Caki2 (cell line): ENCODE measurements around the gene HEYL. TPM values are rescaled to one million over a fixed set of nuclear protein-coding genes. Genes with fewer than 3 reads are reported as not detected.
A peak's percentile ranks its signal among the peaks of the same experiment; 100 is the strongest.

Experiments used
- DNase-seq: peaks from one replicate; pipeline ENCODE4 v3.0.0-alpha.2; 2015; ENCODE audit warnings: low read depth
- in situ Hi-C: cut with HindIII; loops from 2 replicates; pipeline ENCODE4 v1.10.0; 2016; ENCODE audit warnings: low sequenced_read_pairs, low pct_unique_long_range_greater_than_20kb, mixed read lengths
- total RNA-seq: library from RNA; depleted of rRNA; stranded (reverse); fragments of >200 nt; shearing (Covaris generic); gene quantifications from 2 replicates; pipeline ENCODE4 v1.2.3, GENCODE V29; 2014; ENCODE audit warnings: low replicate concordance

HEYL gene
- total RNA-seq, 1 experiment from 2014 or later, result 0.98 TPM

- in situ Hi-C loops, result no loop called here
- DNase-seq, result no peak
Observed at GRCh38 chr1:39670689-39671088, 31.2 kb upstream of the HEYL start.

GRCh38 chr1:39668894-39669293, 29.5 kb upstream of the HEYL start:
- DNase-seq, result no peak
- in situ Hi-C loops, result no loop called here

- no peak for DNase-seq
- in situ Hi-C loops, result no loop called here
Observed at GRCh38 chr1:39668111-39668510, 28.7 kb upstream of the HEYL start.

- no peak for DNase-seq
- in situ Hi-C loops, result no loop called here
Observed at GRCh38 chr1:39666772-39667171, 27.3 kb upstream of the HEYL start.

GRCh38 chr1:39663559-39663958, 24.1 kb upstream of the HEYL start:
- in situ Hi-C loops, result no loop called here
- DNase-seq, result no peak

GRCh38 chr1:39662861-39663260, 23.4 kb upstream of the HEYL start:
- DNase-seq, result no peak

GRCh38 chr1:39659538-39659937, 20.1 kb upstream of the HEYL start:
- in situ Hi-C loops, result no loop called here

More at GRCh38 chr1:39662861-39663260, 23.4 kb upstream of the HEYL start:
- in situ Hi-C loops, result no loop called here

GRCh38 chr1:39659110-39659509, 19.7 kb upstream of the HEYL start:
- in situ Hi-C loops, result no loop called here
- no peak for DNase-seq

More at GRCh38 chr1:39659538-39659937, 20.1 kb upstream of the HEYL start:
- no peak for DNase-seq

GRCh38 chr1:39657923-39658485, 18.6 kb upstream of the HEYL start:
- DNase-seq, result peak; percentile 51
- in situ Hi-C loops, result no loop called here

- in situ Hi-C loops, result no loop called here
- DNase-seq, result no peak
Observed at GRCh38 chr1:39657402-39657801, 18.0 kb upstream of the HEYL start.

GRCh38 chr1:39656391-39656790, 16.9 kb upstream of the HEYL start:
- DNase-seq, result no peak

GRCh38 chr1:39655578-39656268, 16.3 kb upstream of the HEYL start:
- in situ Hi-C loops, result no loop called here
- DNase-seq, result no peak

More at GRCh38 chr1:39656391-39656790, 16.9 kb upstream of the HEYL start:
- in situ Hi-C loops, result no loop called here

- in situ Hi-C loops, result no loop called here
Observed at GRCh38 chr1:39654291-39654690, 14.8 kb upstream of the HEYL start.

GRCh38 chr1:39653546-39654031, 14.1 kb upstream of the HEYL start:
- in situ Hi-C loops, result no loop called here
- DNase-seq, result peak; percentile 55

More at GRCh38 chr1:39654291-39654690, 14.8 kb upstream of the HEYL start:
- no peak for DNase-seq

GRCh38 chr1:39652554-39652953, 13.1 kb upstream of the HEYL start:
- in situ Hi-C loops, result no loop called here

GRCh38 chr1:39652105-39652504, 12.7 kb upstream of the HEYL start:
- no peak for DNase-seq
- in situ Hi-C loops, result no loop called here

More at GRCh38 chr1:39652554-39652953, 13.1 kb upstream of the HEYL start:
- no peak for DNase-seq

- in situ Hi-C loops, result no loop called here
- DNase-seq, result no peak
Observed at GRCh38 chr1:39650431-39650830, 11.0 kb upstream of the HEYL start.

GRCh38 chr1:39649636-39650185, 10.3 kb upstream of the HEYL start:
- DNase-seq, result no peak
- in situ Hi-C loops, result no loop called here

- in situ Hi-C loops, result no loop called here
- DNase-seq, result no peak
Observed at GRCh38 chr1:39648496-39648895, 9.1 kb upstream of the HEYL start.
